ENCODE measurements around the gene CHPF.

CHPF gene

GRCh38 chr2:219571311-219572236 is 28.0 kb upstream of the CHPF start, which contains the start of gene OBSL1:
TSS of gene OBSL1 (minus strand) at chr2:219571539. CDS start at chr2:219571232, 307 bp downstream.
- Histone ChIP-seq H2BK120ac (ENCODE audit: insufficient read depth, low read length, poor library complexity) (peak within 1 kb of the TSS; percentile 99), H2AK5ac (ENCODE audit: low read length) (peak within 1 kb of the TSS; percentile 88), H4K12ac (ENCODE audit: low read depth, low read length) (peak within 1 kb of the TSS; percentile 96), H3K4ac (ENCODE audit: low read depth, low read length) (peak within 1 kb of the TSS; percentile 68), H3K27ac (ENCODE audit: low read depth, low read length) (peak within 1 kb of the TSS; percentile 99), H3K4me2 (ENCODE audit: low read length) (peak within 1 kb of the TSS; percentile 84), H2BK12ac (ENCODE audit: low read length) (peak within 1 kb of the TSS; percentile 98), H3K27me3 (ENCODE audit: insufficient read depth, low read length) (no peaks in the 10 kb centered on the region), H3K36me3 (ENCODE audit: control insufficient read depth in 1 of 2, insufficient read depth in 2 of 2, low read length in 2 of 2) (peaks cover 19 to 21% of the 10 kb centered on the region in 2 experiments), H3K14ac (ENCODE audit: low read length) (peak within 1 kb of the TSS; percentile 100), H3K79me2 (ENCODE audit: control insufficient read depth, insufficient read depth, low read length, poor library complexity) (peaks cover 16% of the 10 kb centered on the region), H3K9ac (ENCODE audit: low read length) (peak within 1 kb of the TSS; percentile 98), H4K8ac (ENCODE audit: low read depth, low read length) (peak within 1 kb of the TSS; percentile 95), H2AFZ (ENCODE audit: insufficient read depth, low read length, poor library complexity) (peak within 1 kb of the TSS; percentile 94), H3K9me3 (ENCODE audit: insufficient read depth, low read depth, low read length) (peaks cover 2% of the 10 kb centered on the region), H3K18ac (ENCODE audit: low read length) (peak within 1 kb of the TSS; percentile 100), H3K23ac (ENCODE audit: low read length) (no peak within 1 kb of the TSS), H3K4me1 (ENCODE audit: control insufficient read depth in 1 of 2, insufficient read depth in 2 of 2, low read length in 2 of 2) (peaks cover 20 to 37% of the 10 kb centered on the region in 2 experiments), H2BK5ac (ENCODE audit: low read depth, low read length, poor library complexity) (peak within 1 kb of the TSS; percentile 99), H3K79me1 (ENCODE audit: low read length) (peaks cover 36% of the 10 kb centered on the region), H3K4me3 (ENCODE audit: low read depth, low read length) (peak within 1 kb of the TSS; percentile 98), H4K91ac (ENCODE audit: low read depth, low read length) (peak within 1 kb of the TSS; percentile 99)
- DNase-seq = peak; percentile 97 to 98
- WGBS (ENCODE audit: extremely low coverage, insufficient coverage, insufficient read length) = no CpG with 5 or more reads among the region's 42 CpGs

- H3K9ac ChIP-seq (ENCODE audit: low read length) = peak overlapping the region; percentile 98
- H3K9me3 ChIP-seq (ENCODE audit: insufficient read depth, low read depth, low read length) = peaks cover 2% of the 10 kb centered on the region
- peak in 1 of 2 donors; percentile 20 for DNase-seq
- peak overlapping the region; percentile 99 for H3K27ac ChIP-seq (ENCODE audit: low read depth, low read length)
- peak overlapping the region; percentile 78 for H2BK12ac ChIP-seq (ENCODE audit: low read length)
- peak overlapping the region; percentile 88 for H2AK5ac ChIP-seq (ENCODE audit: low read length)
- H4K8ac ChIP-seq (ENCODE audit: low read depth, low read length) = peak overlapping the region; percentile 95
- H3K4me1 ChIP-seq (ENCODE audit: control insufficient read depth in 1 of 2, insufficient read depth in 2 of 2, low read length in 2 of 2) = peaks cover 17 to 35% of the 10 kb centered on the region in 2 experiments
- peaks cover 23 to 27% of the 10 kb centered on the region in 2 experiments for H3K36me3 ChIP-seq (ENCODE audit: control insufficient read depth in 1 of 2, insufficient read depth in 2 of 2, low read length in 2 of 2)
- WGBS (ENCODE audit: extremely low coverage, insufficient coverage, insufficient read length) = no CpG with 5 or more reads among the region's 55 CpGs
- peak overlapping the region; percentile 99 for H4K91ac ChIP-seq (ENCODE audit: low read depth, low read length)
- peak overlapping the region; percentile 99 for H2BK5ac ChIP-seq (ENCODE audit: low read depth, low read length, poor library complexity)
- H3K27me3 ChIP-seq (ENCODE audit: insufficient read depth, low read length) = no peaks in the 10 kb centered on the region
- H2BK120ac ChIP-seq (ENCODE audit: insufficient read depth, low read length, poor library complexity) = peak overlapping the region; percentile 99
- H3K23ac ChIP-seq (ENCODE audit: low read length) = no peak overlapping the region
- peak overlapping the region; percentile 100 for H3K14ac ChIP-seq (ENCODE audit: low read length)
- H3K79me2 ChIP-seq (ENCODE audit: control insufficient read depth, insufficient read depth, low read length, poor library complexity) = peaks cover 16% of the 10 kb centered on the region
- peak overlapping the region; percentile 98 for H3K4me3 ChIP-seq (ENCODE audit: low read depth, low read length)
- H3K79me1 ChIP-seq (ENCODE audit: low read length) = peaks cover 36% of the 10 kb centered on the region
- peak overlapping the region; percentile 96 for H4K12ac ChIP-seq (ENCODE audit: low read depth, low read length)
- H3K18ac ChIP-seq (ENCODE audit: low read length) = peak overlapping the region; percentile 100
- H3K4ac ChIP-seq (ENCODE audit: low read depth, low read length) = peak overlapping the region; percentile 44
- peak overlapping the region; percentile 84 for H3K4me2 ChIP-seq (ENCODE audit: low read length)
- H2AFZ ChIP-seq (ENCODE audit: insufficient read depth, low read length, poor library complexity) = peak overlapping the region; percentile 94
Observed at GRCh38 chr2:219570924-219571310, 27.3 kb upstream of the CHPF start.

- H3K4me1 ChIP-seq (ENCODE audit: control insufficient read depth in 1 of 2, insufficient read depth in 2 of 2, low read length in 2 of 2) = peaks cover 17 to 35% of the 10 kb centered on the region in 2 experiments
- H3K4ac ChIP-seq (ENCODE audit: low read depth, low read length) = peak overlapping the region; percentile 44
- peak overlapping the region; percentile 100 for H3K14ac ChIP-seq (ENCODE audit: low read length)
- H3K9me3 ChIP-seq (ENCODE audit: insufficient read depth, low read depth, low read length) = peaks cover 3% of the 10 kb centered on the region
- H2BK12ac ChIP-seq (ENCODE audit: low read length) = peak overlapping the region; percentile 70
- peak overlapping the region; percentile 100 for H3K18ac ChIP-seq (ENCODE audit: low read length)
- H3K27me3 ChIP-seq (ENCODE audit: insufficient read depth, low read length) = no peaks in the 10 kb centered on the region
- H3K9ac ChIP-seq (ENCODE audit: low read length) = peak overlapping the region; percentile 98
- H3K36me3 ChIP-seq (ENCODE audit: control insufficient read depth in 1 of 2, insufficient read depth in 2 of 2, low read length in 2 of 2) = peaks cover 28 to 33% of the 10 kb centered on the region in 2 experiments
- peaks cover 36% of the 10 kb centered on the region for H3K79me1 ChIP-seq (ENCODE audit: low read length)
- peak overlapping the region; percentile 98 for H3K4me3 ChIP-seq (ENCODE audit: low read depth, low read length)
- peak overlapping the region; percentile 99 for H2BK120ac ChIP-seq (ENCODE audit: insufficient read depth, low read length, poor library complexity)
- H4K12ac ChIP-seq (ENCODE audit: low read depth, low read length) = peak overlapping the region; percentile 96
- WGBS (ENCODE audit: extremely low coverage, insufficient coverage, insufficient read length) = no CpG with 5 or more reads among the region's 95 CpGs
- H4K91ac ChIP-seq (ENCODE audit: low read depth, low read length) = peak overlapping the region; percentile 99
- H2AFZ ChIP-seq (ENCODE audit: insufficient read depth, low read length, poor library complexity) = peak overlapping the region; percentile 94
- peak overlapping the region; percentile 99 for H3K27ac ChIP-seq (ENCODE audit: low read depth, low read length)
- H3K23ac ChIP-seq (ENCODE audit: low read length) = no peak overlapping the region
- peaks cover 16% of the 10 kb centered on the region for H3K79me2 ChIP-seq (ENCODE audit: control insufficient read depth, insufficient read depth, low read length, poor library complexity)
- peak overlapping the region; percentile 95 for H4K8ac ChIP-seq (ENCODE audit: low read depth, low read length)
- H2BK5ac ChIP-seq (ENCODE audit: low read depth, low read length, poor library complexity) = peak overlapping the region; percentile 99
- H3K4me2 ChIP-seq (ENCODE audit: low read length) = peak overlapping the region; percentile 84
- peak in 1 of 2 donors; percentile 43 for DNase-seq
- peak overlapping the region; percentile 88 for H2AK5ac ChIP-seq (ENCODE audit: low read length)
Observed at GRCh38 chr2:219570194-219570923, 26.8 kb upstream of the CHPF start.

- Histone ChIP-seq H3K36me3 (ENCODE audit: control insufficient read depth in 1 of 2, insufficient read depth in 2 of 2, low read length in 2 of 2) (peaks cover 35 to 40% of the 10 kb centered on the region in 2 experiments), H3K27ac (ENCODE audit: low read depth, low read length) (peak overlapping the region; percentile 99), H3K4ac (ENCODE audit: low read depth, low read length) (peak overlapping the region; percentile 44), H3K4me2 (ENCODE audit: low read length) (peak overlapping the region; percentile 84), H3K4me1 (ENCODE audit: control insufficient read depth in 1 of 2, insufficient read depth in 2 of 2, low read length in 2 of 2) (peaks cover 17 to 33% of the 10 kb centered on the region in 2 experiments), H3K79me2 (ENCODE audit: control insufficient read depth, insufficient read depth, low read length, poor library complexity) (peaks cover 16% of the 10 kb centered on the region), H3K14ac (ENCODE audit: low read length) (no peak overlapping the region), H3K18ac (ENCODE audit: low read length) (no peak overlapping the region), H3K79me1 (ENCODE audit: low read length) (peaks cover 36% of the 10 kb centered on the region), H4K91ac (ENCODE audit: low read depth, low read length) (peak overlapping the region; percentile 99), H4K12ac (ENCODE audit: low read depth, low read length) (no peak overlapping the region), H2AFZ (ENCODE audit: insufficient read depth, low read length, poor library complexity) (no peak overlapping the region), H3K23ac (ENCODE audit: low read length) (no peak overlapping the region), H3K4me3 (ENCODE audit: low read depth, low read length) (no peak overlapping the region), H3K9me3 (ENCODE audit: insufficient read depth, low read depth, low read length) (peaks cover 3% of the 10 kb centered on the region), H3K27me3 (ENCODE audit: insufficient read depth, low read length) (no peaks in the 10 kb centered on the region), H3K9ac (ENCODE audit: low read length) (no peak overlapping the region), H4K8ac (ENCODE audit: low read depth, low read length) (no peak overlapping the region), H2BK120ac (ENCODE audit: insufficient read depth, low read length, poor library complexity) (peak overlapping the region; percentile 99), H2BK12ac (ENCODE audit: low read length) (no peak overlapping the region), H2AK5ac (ENCODE audit: low read length) (no peak overlapping the region), H2BK5ac (ENCODE audit: low read depth, low read length, poor library complexity) (peak overlapping the region; percentile 99)
- WGBS (ENCODE audit: extremely low coverage, insufficient coverage, insufficient read length) = no CpG with 5 or more reads among the region's 6 CpGs
- peak in 1 of 2 donors; percentile 3 for DNase-seq
Observed at GRCh38 chr2:219569635-219570034, 26.0 kb upstream of the CHPF start.
